Right cardiac atrium (tissue), 5 donors: ENCODE measurements around the gene RHBDD2. TPM values are rescaled to one million over a fixed set of nuclear protein-coding genes. Genes with fewer than 3 reads are reported as not detected.

Experiments
- ATAC-seq, 2 donors: fragments of 200-7000 bp; cut with Tn5 transposase; one replicate each; pipeline versions ENCODE4 v1.8.0 to v1.9.1; 2020; ENCODE audit warnings: moderate library complexity in 2 of 2, mild to moderate bottlenecking in 1 of 2
- DNase-seq, 3 donors: peaks; one replicate each; pipeline ENCODE4 v3.0.0-alpha.2; 2020
- H3K27ac ChIP-seq: one replicate; pipeline ENCODE4 v1.5.1; 2013; ENCODE audit warnings: mild to moderate bottlenecking, low read length, control low read depth, moderate library complexity
- H3K27me3 ChIP-seq: one replicate; pipeline ENCODE4 v1.6.1; 2013; ENCODE audit not compliant: control insufficient read depth, insufficient read depth
- H3K4me1 ChIP-seq: one replicate; pipeline ENCODE4 v1.6.1; 2013; ENCODE audit warnings: low read length; ENCODE audit not compliant: control insufficient read depth, insufficient read depth
- H3K4me3 ChIP-seq: one replicate; pipeline ENCODE4 v1.5.1; 2013; ENCODE audit warnings: low read length, control low read depth
- H3K9me3 ChIP-seq: one replicate; pipeline ENCODE4 v1.6.1; 2013; ENCODE audit warnings: low read length; ENCODE audit not compliant: control insufficient read depth
- WGBS: extraction: QIAGEN DNeasy Blood & Tissue Kit; methylation state at CpG from one replicate; pipeline ENCODE4 v1.1.7; 2013; 5-methylcytosine and 5-hydroxymethylcytosine counted together
- intact Hi-C, 4 donors: fragments of 100-400 bp; cut with DNase I; formaldehyde crosslinking; loops; one replicate each; pipeline versions ENCODE4 v1.11.0 to v1.14.0; 2022 to 2023
- microRNA-seq, 2 donors: library from miRNA; unstranded; fragments of <30 nt; microRNA quantifications; one replicate each; pipeline ENCODE4 v1.2.0, GENCODE V29; 2020 to 2021
- polyA plus RNA-seq: library from polyadenylated mRNA; stranded (reverse); fragments of 200-250 nt; gene quantifications from one replicate; pipeline ENCODE4 v1.2.3, GENCODE V29; 2013
- total RNA-seq, 4 donors: library from RNA; stranded (reverse); fragmentation: NEBNext Ultra II Directional; extraction: Animal tissue kit (Norgen Biotek cat#: 25700); gene quantifications; one replicate each; pipeline ENCODE4 v1.2.1, GENCODE V29; 2021
- donor health status: healthy with polysubstance abuse.
- donor health status: DM: no; HTN: yes; CAD: no.
- donor health status: DM: no; HTN: no; CAD: no.
- donor health status: DM: no; HTN: yes; CAD: no; lungs with severe emphysema.
- donor health status: DM: yes; HTN: yes; CAD: no.

The RHBDD2 gene
- total and polyA plus RNA-seq, 5 donors: 31.8 to 42.4 (median 36.2) TPM

DNA sequence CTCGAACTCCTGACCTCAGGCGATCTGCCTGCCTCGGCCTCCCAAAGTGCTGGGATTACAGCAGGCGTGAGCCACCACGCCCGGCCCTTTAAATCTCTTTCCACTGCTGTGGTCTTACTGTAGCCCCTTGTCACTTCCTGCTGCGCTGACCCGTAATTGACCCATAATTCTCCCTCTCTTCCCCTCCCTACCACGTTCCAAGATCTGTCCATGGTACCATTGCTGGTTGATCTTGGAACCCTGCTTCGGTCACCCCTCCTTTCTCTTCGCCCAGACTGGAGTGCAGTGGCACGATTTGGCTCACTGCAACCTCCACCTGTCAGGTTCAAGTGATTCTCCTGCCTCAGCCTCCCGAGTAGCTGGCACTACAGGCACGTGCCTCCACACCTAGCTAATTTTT, 42.6 kb downstream of the RHBDD2 start:
- intact Hi-C loops: loop anchor here in 1 of 4 donors (5.0 kb wide), 1 partner anchor 36 kb away; no protein-coding TSS in a partner anchor
- no peaks in the 10 kb centered on the region for H3K9me3 ChIP-seq
- no peak overlapping the region for H3K4me3 ChIP-seq
- no peaks in the 10 kb centered on the region for H3K27me3 ChIP-seq
- no peak overlapping the region for H3K27ac ChIP-seq
- ATAC-seq (no peak), DNase-seq (peak in 1 of 3 donors; percentile 33)
- 71% methylated on average over 14 of the region's 14 CpGs for WGBS
- peaks cover 11% of the 10 kb centered on the region for H3K4me1 ChIP-seq

DNA sequence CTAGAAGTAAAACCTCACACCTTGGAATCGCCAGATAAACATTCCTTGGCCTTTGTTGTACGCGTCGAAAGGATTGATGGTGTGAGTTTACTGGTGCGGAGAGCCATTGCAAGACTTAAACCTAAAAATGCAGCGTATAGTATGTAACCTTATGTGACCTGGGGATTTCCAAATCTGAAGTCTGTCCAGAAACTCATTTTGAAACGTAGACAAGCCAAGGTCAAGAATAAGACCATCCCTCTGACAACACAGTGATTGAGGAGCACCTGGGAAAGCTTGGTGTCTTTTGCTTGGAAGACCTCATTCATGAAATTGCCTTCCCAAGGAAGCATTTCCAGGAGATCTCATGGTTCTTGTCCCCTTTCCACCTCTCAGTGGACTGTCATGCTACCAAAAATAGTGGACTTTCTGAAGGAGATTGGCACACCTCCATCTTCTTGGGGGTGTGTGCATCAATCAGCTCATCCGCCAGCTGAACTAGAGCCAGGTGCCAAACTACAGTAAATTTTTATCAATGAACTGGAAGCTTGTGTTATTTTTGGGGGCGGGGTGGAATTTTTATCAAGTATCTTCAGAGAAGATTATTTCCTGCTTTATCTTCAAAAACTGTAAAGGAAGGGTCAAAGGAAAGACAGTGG, 44.3 kb downstream of the RHBDD2 start:
- H3K9me3 ChIP-seq: no peaks in the 10 kb centered on the region
- no peak overlapping the region for H3K4me3 ChIP-seq
- peaks cover 11% of the 10 kb centered on the region for H3K4me1 ChIP-seq
- DNase-seq (no peak), ATAC-seq (no peak)
- H3K27me3 ChIP-seq: no peaks in the 10 kb centered on the region
- intact Hi-C loops: loop anchor here in 1 of 4 donors (5.0 kb wide), 1 partner anchor 34 kb away; no protein-coding TSS in a partner anchor
- 73% methylated on average over 9 of the region's 9 CpGs for WGBS
- H3K27ac ChIP-seq: no peak overlapping the region

DNA sequence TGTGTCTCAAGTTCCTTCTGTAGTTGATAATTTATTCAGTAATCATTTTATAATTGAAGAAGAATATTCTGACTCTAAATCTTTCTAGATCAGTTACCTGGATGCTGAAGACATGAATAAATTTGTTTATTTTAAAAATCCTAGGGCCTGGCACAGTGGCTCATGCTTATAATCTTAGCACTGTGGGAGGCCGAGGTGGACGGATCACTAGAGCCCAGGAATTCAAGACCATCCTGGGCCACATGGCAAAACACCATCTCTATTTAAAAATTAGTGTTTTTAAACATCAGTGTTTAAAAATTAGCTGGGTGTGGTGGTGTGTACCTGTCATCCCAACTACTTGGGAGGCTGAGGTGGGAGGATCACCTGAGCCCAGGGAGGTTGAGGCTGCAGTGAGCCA, 45.4 kb downstream of the RHBDD2 start:
- intact Hi-C loops: loop anchor here in 1 of 4 donors (5.0 kb wide), 1 partner anchor 33 kb away; no protein-coding TSS in a partner anchor

DNA sequence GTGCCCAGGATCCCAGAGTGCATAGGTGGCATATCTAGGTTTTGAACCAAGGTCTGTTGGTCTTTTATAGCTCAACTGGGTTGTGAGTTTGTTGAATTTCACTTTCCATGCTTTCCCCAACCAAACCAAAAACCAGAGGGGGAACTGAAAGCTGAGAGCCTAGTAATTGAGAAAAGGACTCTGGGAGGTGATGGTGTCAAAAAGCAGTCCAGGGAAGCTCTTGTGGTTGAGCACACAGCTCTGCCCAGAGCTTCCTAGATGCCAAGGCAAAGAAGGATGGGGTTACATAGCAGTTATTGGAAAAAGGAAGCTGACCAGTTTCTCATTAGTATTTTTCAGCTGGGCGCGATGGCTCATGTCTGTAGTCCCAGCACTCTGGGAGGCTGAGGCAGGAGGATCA, 46.1 kb downstream of the RHBDD2 start:
- Histone ChIP-seq H3K4me1 (peaks cover 9% of the 10 kb centered on the region), H3K27me3 (no peaks in the 10 kb centered on the region), H3K4me3 (no peak overlapping the region), H3K27ac (no peak overlapping the region), H3K9me3 (no peaks in the 10 kb centered on the region)
- no peak for DNase-seq
- WGBS: 91% methylated on average over 2 of the region's 2 CpGs
- no peak for ATAC-seq
- intact Hi-C loops: loop anchor here in 1 of 4 donors (5.0 kb wide), 1 partner anchor 32 kb away; no protein-coding TSS in a partner anchor

More for the DNA sequence above, 45.4 kb downstream of the RHBDD2 start:
- peak in 1 of 3 donors; percentile 7 for DNase-seq
- no peaks in the 10 kb centered on the region for H3K9me3 ChIP-seq
- H3K4me1 ChIP-seq: peaks cover 9% of the 10 kb centered on the region
- 98% methylated on average over 2 of the region's 2 CpGs for WGBS
- no peak overlapping the region for H3K27ac ChIP-seq
- H3K4me3 ChIP-seq: no peak overlapping the region
- ATAC-seq: no peak
- no peaks in the 10 kb centered on the region for H3K27me3 ChIP-seq

DNA sequence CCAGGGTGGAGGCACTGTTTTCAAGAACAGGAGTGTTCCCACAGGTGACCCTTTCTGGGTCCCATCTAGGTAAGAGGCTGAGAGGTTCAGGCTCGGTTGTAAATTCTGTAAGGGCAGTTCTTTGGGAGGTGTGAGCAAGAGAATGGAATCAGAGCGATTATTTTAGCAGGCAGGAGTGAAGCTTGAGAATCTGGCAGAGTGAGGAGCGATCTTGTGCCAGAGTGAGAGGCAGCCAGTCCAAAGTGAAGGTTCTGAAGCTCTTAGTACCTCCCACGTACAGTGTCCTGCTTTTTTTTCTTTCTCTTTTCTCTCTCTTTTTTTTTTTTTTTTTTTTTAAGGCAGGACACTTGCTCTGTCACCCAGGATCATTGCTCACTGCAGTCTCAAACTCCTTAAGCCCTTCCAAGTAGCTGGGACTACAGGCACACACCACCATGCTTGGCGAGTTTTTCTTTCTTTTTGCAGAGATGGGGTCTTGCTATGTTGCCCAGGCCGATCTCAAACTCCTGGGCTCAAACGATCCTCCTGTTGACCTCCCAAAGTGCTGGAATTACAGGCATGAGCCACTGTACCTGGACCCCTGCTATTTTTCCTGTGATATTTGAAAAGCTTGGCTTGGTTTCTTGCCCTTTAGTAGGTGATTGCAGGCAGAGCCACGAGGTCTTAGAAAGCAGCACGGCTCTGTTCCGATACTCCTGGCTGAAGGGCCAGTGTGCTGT, 47.0 kb downstream of the RHBDD2 start:
- peak overlapping the region; percentile 21 for H3K27ac ChIP-seq
- H3K4me3 ChIP-seq: no peak overlapping the region
- intact Hi-C loops: no loop called here
- ATAC-seq: peak; percentile 48 to 80
- DNase-seq: peak in 1 of 3 donors; percentile 60
- peaks cover 9% of the 10 kb centered on the region for H3K4me1 ChIP-seq
- 73% methylated on average over 10 of the region's 10 CpGs for WGBS
- no peaks in the 10 kb centered on the region for H3K9me3 ChIP-seq
- H3K27me3 ChIP-seq: no peaks in the 10 kb centered on the region

DNA sequence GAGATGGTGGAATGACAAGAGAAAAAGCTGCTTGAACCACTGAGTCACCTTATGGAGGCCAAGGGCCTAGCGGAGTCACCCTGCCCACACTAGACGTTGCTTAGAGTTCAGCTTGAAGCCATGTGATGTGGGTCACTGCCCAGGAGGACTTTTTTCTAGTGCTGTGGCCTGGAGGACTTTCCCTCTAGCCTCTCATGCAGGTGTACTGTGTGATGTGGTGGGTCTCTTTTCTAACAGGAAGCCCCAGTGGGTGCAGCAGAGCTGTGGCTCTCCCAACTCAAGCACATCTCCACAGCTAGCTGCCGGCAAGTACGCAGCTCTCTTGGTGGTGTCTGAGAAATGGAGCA, 49.7 kb downstream of the RHBDD2 start:
- DNase-seq (peak in 1 of 3 donors; percentile 9), ATAC-seq (no peak)
- intact Hi-C loops: no loop called here
- Histone ChIP-seq H3K27me3 (no peaks in the 10 kb centered on the region), H3K9me3 (no peaks in the 10 kb centered on the region), H3K4me1 (peaks cover 6% of the 10 kb centered on the region), H3K27ac (no peak overlapping the region), H3K4me3 (no peak overlapping the region)
- 88% methylated on average over 4 of the region's 4 CpGs for WGBS

DNA sequence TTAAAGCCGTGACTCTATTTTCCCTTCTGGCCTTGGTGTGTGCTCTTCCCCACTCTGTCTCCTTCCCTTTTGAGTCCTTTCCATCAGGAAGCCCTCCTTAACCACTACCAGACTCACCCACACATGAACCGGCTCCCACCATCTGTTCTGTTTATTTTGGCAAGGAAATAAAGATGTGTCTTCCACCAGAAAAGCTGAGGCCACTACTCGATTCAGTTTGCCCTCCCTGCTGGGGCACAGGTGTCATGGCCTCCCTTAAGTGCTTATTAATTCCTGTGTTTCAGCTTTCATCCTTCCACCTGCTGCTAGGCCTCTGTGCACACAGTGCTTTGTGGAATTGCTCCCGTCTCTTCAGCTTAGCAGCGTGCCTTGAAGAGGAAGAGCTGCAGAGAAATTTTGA, 52.8 kb downstream of the RHBDD2 start:
- WGBS: 70% methylated on average over 5 of the region's 5 CpGs
- H3K4me3 ChIP-seq: no peak overlapping the region
- no peaks in the 10 kb centered on the region for H3K4me1 ChIP-seq
- H3K9me3 ChIP-seq: no peaks in the 10 kb centered on the region
- ATAC-seq (no peak), DNase-seq (no peak)
- H3K27me3 ChIP-seq: no peaks in the 10 kb centered on the region
- intact Hi-C loops: no loop called here
- H3K27ac ChIP-seq: no peak overlapping the region

DNA sequence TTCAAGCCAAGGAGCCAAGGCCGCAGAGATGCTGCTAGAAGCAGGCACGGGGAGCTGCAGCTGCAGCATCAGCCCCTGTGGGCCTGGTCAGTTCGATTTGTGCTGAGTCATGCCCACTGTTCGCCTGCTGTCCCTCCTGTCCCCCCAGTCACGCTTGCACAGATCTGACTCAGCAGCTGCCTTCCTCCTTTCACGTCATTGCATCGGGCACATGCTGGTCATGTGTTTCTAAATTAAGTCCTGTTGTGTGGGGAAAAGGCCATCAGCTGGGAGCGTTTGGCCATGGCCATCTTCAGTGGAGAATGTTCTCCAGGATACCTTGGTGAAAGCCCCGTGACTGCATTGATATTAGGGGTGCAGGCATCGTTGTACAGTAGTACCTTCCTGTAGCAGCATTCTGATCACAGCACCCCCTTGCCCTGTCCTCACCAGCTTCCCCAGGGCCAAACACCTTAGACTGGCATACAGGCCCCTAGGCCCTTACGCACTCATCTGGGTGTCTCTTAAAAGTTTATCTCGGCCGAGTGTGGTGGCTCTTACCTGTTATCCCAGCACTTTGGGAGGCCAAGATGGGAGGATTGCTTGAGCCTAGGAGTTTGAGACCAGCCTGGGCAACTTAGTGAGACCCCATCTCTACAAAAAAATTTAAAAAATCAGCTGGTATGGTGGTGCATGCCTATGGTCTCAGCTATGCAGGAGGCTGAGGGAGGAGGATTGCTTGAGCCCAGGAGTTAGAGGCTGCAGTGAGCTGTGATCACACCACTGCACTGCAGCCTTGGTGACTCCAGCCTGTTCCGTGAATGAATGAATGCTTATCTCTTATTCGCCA, 59.3 kb downstream of the RHBDD2 start:
- intact Hi-C loops: no loop called here
- H3K4me1 ChIP-seq: peaks cover 6% of the 10 kb centered on the region
- peak overlapping the region; percentile 33 for H3K27ac ChIP-seq
- WGBS: 58% methylated on average over 15 of the region's 15 CpGs
- no peaks in the 10 kb centered on the region for H3K9me3 ChIP-seq
- no peaks in the 10 kb centered on the region for H3K27me3 ChIP-seq
- DNase-seq (peak; percentile 79 to 80 (median 80)), ATAC-seq (peak; percentile 76 to 89)
- H3K4me3 ChIP-seq: no peak overlapping the region

Small RNA genes within 50 kb of the gene (microRNA-seq; reads per million reads assigned to microRNA genes)
- 0 to 1.3 reads per million in 2 donors for gene MIR4651

Other genes with a start within 250 kb of the RHBDD2 start
- gene HIP1, start 140.1 kb upstream of the RHBDD2 start, total RNA-seq: 10 to 100 TPM in 3 of 4 donors, 1 to 10 TPM in 1; 8.8 to 15.0 (median 13.0) TPM
- gene HIP1, start 140.1 kb upstream of the RHBDD2 start, polyA plus RNA-seq: 5.6 TPM
- 10 to 100 TPM in 1 of 4 donors, 1 to 10 TPM in 3; 1.0 to 25.2 (median 1.4) TPM for gene CCL26, start 106.8 kb upstream of the RHBDD2 start, total RNA-seq
- gene CCL26, start 106.8 kb upstream of the RHBDD2 start, polyA plus RNA-seq: 0.59 TPM
- not detected for gene CCL24, start 65.2 kb upstream of the RHBDD2 start, total RNA-seq
- not detected for gene CCL24, start 65.2 kb upstream of the RHBDD2 start, polyA plus RNA-seq
- 100 to 1,000 TPM in 1 of 4 donors, 10 to 100 TPM in 3; 59.8 to 122 (median 62.7) TPM for gene POR, start 36.1 kb downstream of the RHBDD2 start, total RNA-seq
- 47.4 TPM for gene POR, start 36.1 kb downstream of the RHBDD2 start, polyA plus RNA-seq
- 100 to 1,000 TPM in 1 of 4 donors, 10 to 100 TPM in 3; 67.7 to 111 (median 82.3) TPM for gene TMEM120A, start 115.6 kb downstream of the RHBDD2 start, total RNA-seq
- 88.7 TPM for gene TMEM120A, start 115.6 kb downstream of the RHBDD2 start, polyA plus RNA-seq
- gene STYXL1, start 169.0 kb downstream of the RHBDD2 start, total RNA-seq: 10 to 100 TPM; 10.2 to 28.5 (median 21.1) TPM
- 43.7 TPM for gene STYXL1, start 169.0 kb downstream of the RHBDD2 start, polyA plus RNA-seq
- 100 to 1,000 TPM; 336 to 499 (median 479) TPM for gene MDH2, start 169.1 kb downstream of the RHBDD2 start, total RNA-seq
- 310 TPM for gene MDH2, start 169.1 kb downstream of the RHBDD2 start, polyA plus RNA-seq